ENCODE measurements around the gene MRPS25.
"Not testable (repeated sequence)": the region's sequence is repeated elsewhere in the genome, so short reads cannot be mapped to it uniquely, and the experiment has no call there.

The MRPS25 gene

DNA sequence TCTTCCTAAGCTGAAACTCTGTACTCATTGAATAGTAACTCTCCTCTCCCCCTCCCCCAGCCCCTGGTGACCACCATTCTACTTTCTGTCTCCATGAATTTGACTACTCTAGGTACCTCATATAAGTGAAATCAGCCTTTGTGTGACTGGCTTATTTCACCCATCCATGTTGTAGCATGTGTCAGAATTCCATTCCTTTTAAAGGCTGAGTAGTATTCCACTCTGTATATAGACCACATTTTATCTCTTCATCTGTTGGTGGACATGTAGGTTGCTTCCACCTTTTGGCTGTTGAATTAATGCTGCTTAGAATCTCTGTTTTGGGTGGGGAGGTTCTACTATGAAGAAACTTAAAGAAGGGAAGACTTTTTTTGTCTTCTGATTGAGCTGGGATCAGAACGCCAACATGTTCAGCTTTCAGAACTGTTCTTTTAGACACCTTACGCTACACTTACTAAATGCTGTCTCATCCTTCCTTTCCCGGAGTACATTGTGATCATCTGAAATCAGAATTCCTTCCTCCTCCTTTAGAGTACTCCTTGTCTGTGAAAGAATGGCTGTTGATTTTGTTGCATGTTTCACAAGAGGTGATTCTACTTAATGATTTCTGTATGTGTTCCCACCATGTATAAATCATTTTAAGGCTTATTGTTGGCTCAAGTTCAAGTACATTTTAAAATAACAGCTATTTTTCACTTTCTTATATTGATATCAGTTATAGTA lies 50.3 kb downstream of the MRPS25 start:
- Mint-ChIP-seq H3K36me3 (peaks cover 51% of the 10 kb centered on the region), H3K9me3 (no peaks in the 10 kb centered on the region), H3K27ac (no peak overlapping the region), H3K27me3 (no peaks in the 10 kb centered on the region), H3K4me1 (no peaks in the 10 kb centered on the region), H3K4me3 (no peak overlapping the region)
- CTCF ChIA-PET: no interaction called here
- DNase-seq: no peak

DNA sequence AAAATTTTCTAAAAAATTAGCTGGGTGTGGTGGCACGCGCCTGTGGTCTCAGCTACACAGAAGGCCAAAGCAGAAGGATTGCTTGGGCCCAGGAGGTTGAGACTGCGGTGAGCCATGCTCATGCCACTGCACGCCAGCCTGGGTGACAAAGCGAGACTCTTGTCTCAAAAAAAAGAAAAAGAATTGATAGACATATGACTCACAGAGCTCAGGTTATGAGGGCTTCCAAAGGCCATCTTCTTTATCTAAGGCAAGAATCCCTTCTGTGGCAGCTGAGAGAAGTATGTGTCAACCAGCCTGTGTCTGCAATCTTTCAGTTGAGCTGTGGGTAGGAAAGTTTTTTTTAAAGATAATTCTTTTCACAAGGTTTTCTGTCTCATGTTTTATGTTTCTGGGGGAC lies 53.9 kb downstream of the MRPS25 start:
- CTCF ChIA-PET: no interaction called here
- Mint-ChIP-seq H3K4me1 (no peaks in the 10 kb centered on the region), H3K36me3 (peaks cover 44% of the 10 kb centered on the region), H3K9me3 (no peaks in the 10 kb centered on the region), H3K27me3 (no peaks in the 10 kb centered on the region), H3K27ac (no peak overlapping the region), H3K4me3 (no peak overlapping the region)
- DNase-seq: no peak

- CTCF ChIA-PET: no interaction called here
These were observed 54.5 kb downstream of the MRPS25 start for GRCh38 chr3:15010664-15011063.

DNA sequence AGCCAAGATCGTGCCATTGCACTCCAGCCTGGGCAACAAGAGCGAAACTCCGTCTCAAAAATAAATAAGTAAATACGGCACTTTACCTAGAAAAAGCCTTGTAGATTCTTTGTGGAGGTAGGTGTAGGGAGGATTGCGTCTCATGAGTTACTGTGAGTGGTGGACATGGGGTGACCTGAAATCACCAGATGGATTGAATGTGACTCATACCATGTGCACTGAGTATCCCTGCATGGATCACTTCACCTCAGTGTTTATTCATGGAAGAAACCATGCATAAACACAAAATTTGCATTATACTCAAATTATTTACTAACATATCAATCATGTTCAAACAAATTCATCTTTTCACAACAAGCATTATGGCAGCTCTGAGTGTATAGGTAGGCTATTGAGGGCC lies 55.9 kb downstream of the MRPS25 start:
- no peaks in the 10 kb centered on the region for H3K9me3 Mint-ChIP-seq
- no peak overlapping the region for H3K4me3 Mint-ChIP-seq
- CTCF ChIA-PET: no interaction called here
- DNase-seq: no peak
- H3K4me1 Mint-ChIP-seq: no peaks in the 10 kb centered on the region
- H3K27me3 Mint-ChIP-seq: no peaks in the 10 kb centered on the region
- no peak overlapping the region for H3K27ac Mint-ChIP-seq
- peaks cover 39% of the 10 kb centered on the region for H3K36me3 Mint-ChIP-seq

More at GRCh38 chr3:15010664-15011063, 54.5 kb downstream of the MRPS25 start:
- H3K27me3 Mint-ChIP-seq: no peaks in the 10 kb centered on the region
- no peak overlapping the region for H3K27ac Mint-ChIP-seq
- H3K9me3 Mint-ChIP-seq: no peaks in the 10 kb centered on the region
- peaks cover 41% of the 10 kb centered on the region for H3K36me3 Mint-ChIP-seq
- DNase-seq: no peak
- no peaks in the 10 kb centered on the region for H3K4me1 Mint-ChIP-seq
- H3K4me3 Mint-ChIP-seq: no peak overlapping the region

GRCh38 chr3:15007681-15008141 lies 57.4 kb downstream of the MRPS25 start:
- Mint-ChIP-seq H3K4me3 (no peak overlapping the region), H3K27ac (no peak overlapping the region), H3K27me3 (no peaks in the 10 kb centered on the region), H3K36me3 (peaks cover 36% of the 10 kb centered on the region), H3K4me1 (peaks cover 2% of the 10 kb centered on the region), H3K9me3 (no peaks in the 10 kb centered on the region)
- CTCF ChIA-PET: no interaction called here
- no peak for DNase-seq

DNA sequence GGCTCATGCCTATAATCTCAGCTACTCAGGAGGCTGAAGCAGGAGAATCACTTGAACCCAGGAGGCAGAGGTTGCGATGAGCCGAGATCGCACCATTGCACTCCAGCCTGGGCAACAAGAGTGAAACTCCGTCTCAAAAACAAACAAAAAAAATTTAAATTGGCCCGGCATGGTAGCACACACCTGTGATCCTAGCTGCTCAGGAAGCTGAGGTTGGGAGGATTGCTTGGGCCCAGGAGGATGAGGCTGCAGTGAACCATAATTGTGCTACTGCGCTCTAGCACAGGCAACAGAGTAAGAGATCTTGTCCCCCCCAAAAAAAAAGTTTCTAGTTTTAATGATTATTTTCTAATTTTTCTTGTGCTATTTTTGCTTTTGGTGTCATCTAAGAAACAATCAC lies 65.9 kb downstream of the MRPS25 start:
- H3K36me3 Mint-ChIP-seq: peaks cover 37% of the 10 kb centered on the region
- H3K27ac Mint-ChIP-seq, H3K9me3 Mint-ChIP-seq, H3K4me3 Mint-ChIP-seq, CTCF ChIA-PET, DNase-seq, H3K27me3 Mint-ChIP-seq: not testable (repeated sequence)
- peaks cover 14% of the 10 kb centered on the region for H3K4me1 Mint-ChIP-seq

Data from activated naive CD4-positive, alpha-beta T cell treated with anti-CD3 and anti-CD28 coated beads, Interleukin-2, amount 10 ng/mL, durations not matched to agents 7 days and 5 days (primary cell).